HL-60 (cell line): ENCODE measurements around the gene INSC.

Source experiments
- DNase-seq, 2 experiments: peaks; one replicate each; pipeline ENCODE4 v3.0.0-alpha.2; 2010 to 2020; ENCODE audit warnings: low read depth in 1 of 2, low spot score in 1 of 2
- H3K27ac ChIP-seq: fragments of 250-450 bp; sonication (Bioruptor Pico); replicated peaks from 2 replicates; pipeline ENCODE4 v1.5.1; 2020; ENCODE audit warnings: mild to moderate bottlenecking, moderate library complexity
- H3K27me3 ChIP-seq: fragments of 250-450 bp; sonication (Bioruptor Pico); 2 replicates; pipeline ENCODE4 v1.5.1; 2021; ENCODE audit warnings: mild to moderate bottlenecking, moderate library complexity; ENCODE audit not compliant: insufficient read depth, poor library complexity, severe bottlenecking
- H3K4me3 ChIP-seq: replicated peaks from 2 replicates; pipeline ENCODE4 v1.5.1; 2011; ENCODE audit warnings: mild to moderate bottlenecking, control low read depth, low read length; ENCODE audit not compliant: insufficient read depth
- CTCF ChIP-seq: IDR thresholded peaks from one replicate; pipeline ENCODE4 v1.5.1; 2011; ENCODE audit warnings: low read length, control low read depth, inconsistent platforms; ENCODE audit not compliant: insufficient read depth
- GABPA ChIP-seq: IDR thresholded peaks from 2 replicates; pipeline ENCODE4 v1.6.1; 2012; ENCODE audit warnings: low read depth
- POLR2AphosphoS5 ChIP-seq: IDR thresholded peaks from 2 replicates; pipeline ENCODE4 v1.6.1; 2012; ENCODE audit warnings: low read depth
- REST ChIP-seq: IDR thresholded peaks from 2 replicates; pipeline ENCODE4 v1.6.1; 2012; ENCODE audit warnings: low read depth; ENCODE audit not compliant: insufficient replicate concordance
- SPI1 ChIP-seq: IDR thresholded peaks from 2 replicates; pipeline ENCODE4 v1.6.1; 2012; ENCODE audit warnings: low read depth, mild to moderate bottlenecking, borderline replicate concordance

The INSC gene

GRCh38 chr11:15142838-15143237 is 28.1 kb downstream of the INSC start:
- TF ChIP-seq SPI1: no peak
- TF ChIP-seq GABPA: no peak
- no peak for TF ChIP-seq REST
- TF ChIP-seq CTCF: no peak
- no peak for TF ChIP-seq POLR2AphosphoS5
- Histone ChIP-seq H3K27me3 (peaks cover 2% of the 10 kb centered on the region), H3K4me3 (no peak overlapping the region), H3K27ac (no peak overlapping the region)
- DNase-seq: no peak

- no peak for TF ChIP-seq POLR2AphosphoS5
- TF ChIP-seq CTCF: no peak
- no peak for TF ChIP-seq REST
- TF ChIP-seq GABPA: no peak
- H3K27me3 ChIP-seq: peaks cover 2% of the 10 kb centered on the region
- H3K27ac ChIP-seq: no peak overlapping the region
- DNase-seq: no peak
- H3K4me3 ChIP-seq: no peak overlapping the region
Measured at GRCh38 chr11:15143855-15144254, 29.1 kb downstream of the INSC start.

GRCh38 chr11:15144347-15144746 is 29.6 kb downstream of the INSC start:
- DNase-seq: no peak
- no peak overlapping the region for H3K27ac ChIP-seq
- H3K4me3 ChIP-seq: no peak overlapping the region
- H3K27me3 ChIP-seq: no peaks in the 10 kb centered on the region
- TF ChIP-seq CTCF (no peak), SPI1 (no peak), REST (no peak), POLR2AphosphoS5 (no peak), GABPA (no peak)
